Thyroid gland (tissue), 4 donors: ENCODE results near the gene TMEM200B. TPM values are rescaled to one million over a fixed set of nuclear protein-coding genes. Genes with fewer than 3 reads are reported as not detected.

Experiments
- DNase-seq, 2 donors: peaks; one replicate each; pipeline ENCODE4 v3.0.0-alpha.2; 2019
- H3K27ac ChIP-seq, 3 donors: fragments of 200-600 bp; sonication (generic); 1 replicate in 2 of 3; 2 replicates in 1 of 3; pipeline ENCODE4 v1.5.1; 2016 to 2019; ENCODE audit warnings: mild to moderate bottlenecking in 1 of 3, moderate library complexity in 1 of 3
- H3K27me3 ChIP-seq: fragments of 200-600 bp; sonication (generic); one replicate; pipeline ENCODE4 v1.5.1; 2019
- H3K36me3 ChIP-seq, 2 donors: fragments of 200-600 bp; sonication (generic); one replicate each; pipeline ENCODE4 v1.5.1; 2016 to 2019
- H3K4me1 ChIP-seq, 2 donors: fragments of 200-600 bp; sonication (generic); one replicate each; pipeline ENCODE4 v1.5.1; 2017 to 2019
- H3K4me3 ChIP-seq, 3 donors: fragments of 200-600 bp; sonication (generic); replicated peaks in 1 of 3; 1 replicate in 2 of 3; 2 replicates in 1 of 3; pipeline ENCODE4 v1.5.1; 2016; ENCODE audit warnings: mild to moderate bottlenecking in 1 of 3
- H3K9me3 ChIP-seq: fragments of 200-600 bp; sonication (generic); one replicate; pipeline ENCODE4 v1.5.1; 2017
- POLR2A ChIP-seq, 2 donors: fragments of 450-650 bp; IDR thresholded peaks; one replicate each; pipeline ENCODE4 v1.6.1; 2017; ENCODE audit warnings: antibody characterized with exemption in 2 of 2, mild to moderate bottlenecking in 2 of 2, moderate library complexity in 1 of 2
- WGBS, 2 donors: methylation state at CpG; one replicate each; pipeline ENCODE4 v1.1.5; 2017; 5-methylcytosine and 5-hydroxymethylcytosine counted together
- intact Hi-C: fragments of 100-400 bp; cut with DNase I; formaldehyde crosslinking; loops from one replicate; pipeline ENCODE4 v1.15.1; 2023
- total RNA-seq, 4 donors: library from RNA; depleted of rRNA; stranded (reverse); fragments of >200 nt; gene quantifications; one replicate each; pipeline ENCODE4 v1.2.3, GENCODE V29; 2016
- TF ChIP-seq, protein P1 (sequence below), 6 experiments: fragments of 200-600 bp in 3 of 6; fragments of 450-650 bp in 3 of 6; sonication (generic) in 3 of 6; IDR thresholded peaks; one replicate each; pipeline ENCODE4 v1.5.1; 2016 to 2019; ENCODE audit warnings: antibody characterized with exemption in 6 of 6, mild to moderate bottlenecking in 2 of 6, inconsistent platforms in 1 of 6, moderate library complexity in 1 of 6

TMEM200B gene
- total RNA-seq, 4 donors from 2014 or later: 1.9 to 8.2 (median 2.7) TPM

DNA sequence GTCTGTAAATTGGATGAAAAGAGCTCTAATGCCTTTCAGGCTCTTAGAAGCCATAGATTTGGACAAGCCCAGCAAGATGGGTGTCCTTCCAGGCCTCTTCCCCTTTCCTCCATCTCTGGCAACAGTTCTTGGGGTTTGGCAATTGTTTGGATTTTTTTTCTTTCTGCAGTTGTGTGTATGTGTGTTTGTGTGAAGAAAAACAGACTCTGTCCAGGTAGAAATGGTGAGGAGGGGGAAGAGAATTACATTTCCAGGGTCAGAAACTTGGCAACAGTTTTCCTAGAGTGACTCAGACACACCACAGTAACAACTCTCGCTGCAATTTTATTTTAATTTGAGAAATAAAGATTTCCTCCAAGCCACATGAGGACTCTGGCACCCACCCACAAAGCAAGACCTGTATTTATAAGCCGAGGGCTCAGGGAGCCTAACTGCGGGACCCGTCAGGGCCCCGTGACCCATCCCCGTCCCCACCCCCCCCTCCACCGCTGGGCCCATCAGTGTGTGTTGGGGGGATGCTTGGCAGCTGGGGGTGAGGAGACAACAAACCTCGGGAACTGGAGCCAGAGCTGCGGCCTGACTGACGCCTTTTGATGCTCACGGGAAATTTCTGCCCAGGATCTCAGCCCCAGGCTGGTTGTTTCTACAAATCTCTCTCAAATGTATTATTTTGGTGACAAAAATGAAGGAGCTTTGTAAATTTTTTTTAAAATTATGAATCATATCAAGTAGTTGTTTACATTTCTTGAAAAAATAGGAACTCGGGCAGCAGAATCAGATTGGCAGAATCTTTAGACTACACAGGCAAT, 4.4 kb downstream of the TMEM200B start:
- DNase-seq: no peak
- no peak overlapping the region for H3K27ac ChIP-seq

DNA sequence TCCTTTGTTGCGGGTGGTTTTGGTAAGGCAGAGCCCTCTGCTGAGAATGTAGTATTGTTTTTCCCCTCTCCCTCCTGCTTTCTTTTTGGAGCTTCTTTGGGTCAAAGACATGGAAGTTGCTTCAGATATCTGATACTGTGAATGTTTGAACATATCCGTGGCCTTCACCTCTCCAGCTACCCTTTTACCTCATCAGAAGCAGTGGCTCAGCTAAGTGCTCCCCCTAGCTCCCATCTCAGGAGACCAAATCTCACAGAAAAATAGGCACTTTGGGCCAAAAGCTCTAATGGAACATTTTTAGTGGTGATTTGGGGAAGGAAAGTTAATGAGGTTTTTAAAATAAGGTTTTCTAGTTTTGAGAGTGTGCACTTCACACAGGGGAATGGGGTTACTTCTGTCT, 6.3 kb downstream of the TMEM200B start:
- H3K36me3 ChIP-seq: peaks cover 8 to 10% of the 10 kb centered on the region in 2 donors
- H3K4me3 ChIP-seq: no peak overlapping the region
- peaks cover 7 to 8% of the 10 kb centered on the region in 2 donors for H3K4me1 ChIP-seq
- H3K27ac ChIP-seq: no peak overlapping the region
- intact Hi-C loops: no loop called here
- H3K9me3 ChIP-seq: no peaks in the 10 kb centered on the region
- TF ChIP-seq, protein P1, sequence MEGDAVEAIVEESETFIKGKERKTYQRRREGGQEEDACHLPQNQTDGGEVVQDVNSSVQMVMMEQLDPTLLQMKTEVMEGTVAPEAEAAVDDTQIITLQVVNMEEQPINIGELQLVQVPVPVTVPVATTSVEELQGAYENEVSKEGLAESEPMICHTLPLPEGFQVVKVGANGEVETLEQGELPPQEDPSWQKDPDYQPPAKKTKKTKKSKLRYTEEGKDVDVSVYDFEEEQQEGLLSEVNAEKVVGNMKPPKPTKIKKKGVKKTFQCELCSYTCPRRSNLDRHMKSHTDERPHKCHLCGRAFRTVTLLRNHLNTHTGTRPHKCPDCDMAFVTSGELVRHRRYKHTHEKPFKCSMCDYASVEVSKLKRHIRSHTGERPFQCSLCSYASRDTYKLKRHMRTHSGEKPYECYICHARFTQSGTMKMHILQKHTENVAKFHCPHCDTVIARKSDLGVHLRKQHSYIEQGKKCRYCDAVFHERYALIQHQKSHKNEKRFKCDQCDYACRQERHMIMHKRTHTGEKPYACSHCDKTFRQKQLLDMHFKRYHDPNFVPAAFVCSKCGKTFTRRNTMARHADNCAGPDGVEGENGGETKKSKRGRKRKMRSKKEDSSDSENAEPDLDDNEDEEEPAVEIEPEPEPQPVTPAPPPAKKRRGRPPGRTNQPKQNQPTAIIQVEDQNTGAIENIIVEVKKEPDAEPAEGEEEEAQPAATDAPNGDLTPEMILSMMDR (IDR thresholded peaks at IDR 0.05): no peak
- no peak for TF ChIP-seq POLR2A (IDR thresholded peaks at IDR 0.05)
- no peak for DNase-seq
- WGBS, 2 donors: 82 to 90% methylated on average over 2 of the region's 2 CpGs
- H3K27me3 ChIP-seq: peaks cover 7% of the 10 kb centered on the region

More for the DNA sequence above, 4.4 kb downstream of the TMEM200B start:
- TF ChIP-seq, protein P1 (IDR thresholded peaks at IDR 0.05): no peak
- no peak for TF ChIP-seq POLR2A (IDR thresholded peaks at IDR 0.05)
- Histone ChIP-seq H3K27me3 (peaks cover 7% of the 10 kb centered on the region), H3K4me1 (peaks cover 17 to 25% of the 10 kb centered on the region in 2 donors), H3K36me3 (peaks cover 0 to 10% of the 10 kb centered on the region in 2 donors), H3K4me3 (no peak overlapping the region), H3K9me3 (no peaks in the 10 kb centered on the region)
- 87 to 94% methylated on average over 12 of the region's 12 CpGs for WGBS, 2 donors
- intact Hi-C loops: no loop called here

DNA sequence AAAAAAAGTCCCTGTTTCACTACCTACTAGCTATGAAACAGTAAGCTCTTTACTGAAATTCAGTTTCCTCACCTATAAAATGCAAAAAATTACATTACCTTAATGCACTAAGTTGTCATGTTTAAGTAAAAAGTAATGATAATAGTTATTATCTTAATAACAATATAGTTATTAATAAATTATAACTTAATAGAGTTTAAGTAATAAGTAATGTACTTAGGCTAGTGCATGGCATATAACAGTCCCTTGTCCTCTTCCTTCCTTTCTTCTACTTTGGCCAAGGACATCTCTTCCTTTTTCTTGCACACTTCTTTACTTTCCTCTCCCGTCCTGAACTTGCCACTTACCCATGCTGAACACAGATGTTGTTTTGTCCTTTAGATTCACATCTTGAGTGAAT, 9.0 kb downstream of the TMEM200B start:
- no peak for TF ChIP-seq POLR2A (IDR thresholded peaks at IDR 0.05)
- TF ChIP-seq, protein P1 (IDR thresholded peaks at IDR 0.05): no peak
- H3K9me3 ChIP-seq: no peaks in the 10 kb centered on the region
- no peak overlapping the region for H3K27ac ChIP-seq
- no peak for DNase-seq
- H3K4me3 ChIP-seq: no peak overlapping the region
- H3K4me1 ChIP-seq: no peaks in the 10 kb centered on the region
- intact Hi-C loops: no loop called here
- WGBS, 2 donors: 97 to 100% methylated on average over 1 of the region's 1 CpG
- H3K36me3 ChIP-seq: peaks cover 12% of the 10 kb centered on the region in 2 donors
- H3K27me3 ChIP-seq: no peaks in the 10 kb centered on the region

DNA sequence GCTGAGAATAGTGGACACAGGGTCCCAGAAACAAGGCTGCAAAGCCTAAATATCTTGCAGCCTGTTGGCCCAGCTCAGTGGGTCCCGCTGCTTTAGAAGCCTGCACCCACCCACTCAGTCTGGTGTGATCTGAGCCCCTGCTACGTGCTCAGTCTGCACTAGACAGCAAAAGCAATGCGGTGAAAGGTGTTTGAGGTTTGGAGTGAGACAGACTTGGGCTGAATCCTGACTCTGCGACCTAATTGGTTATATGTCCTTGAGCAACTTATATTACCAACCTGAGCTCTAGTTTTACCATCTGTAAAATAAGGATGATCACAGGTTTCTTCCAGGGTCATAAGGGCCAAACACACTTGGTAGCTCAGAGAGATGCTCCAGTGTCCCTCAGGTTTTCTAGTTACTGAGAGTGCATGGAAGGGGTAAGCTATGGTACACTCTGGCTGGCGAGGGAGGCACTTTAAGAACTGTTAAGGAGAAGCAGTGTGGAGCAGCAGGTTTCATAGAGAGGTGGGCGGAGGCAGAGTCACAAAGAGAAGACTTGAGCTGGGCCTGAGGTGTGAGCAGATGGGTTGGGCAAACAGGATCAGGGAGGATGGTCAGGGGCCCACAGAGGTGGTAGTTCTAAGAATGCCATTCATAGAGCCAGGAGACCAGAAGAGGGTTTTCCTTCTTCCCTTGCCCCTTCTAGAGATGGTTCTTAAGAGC, 10.1 kb downstream of the TMEM200B start:
- no peaks in the 10 kb centered on the region for H3K27me3 ChIP-seq
- WGBS, 2 donors: 67 to 81% methylated on average over 4 to 6 of the region's 6 CpGs
- no peaks in the 10 kb centered on the region for H3K9me3 ChIP-seq
- intact Hi-C loops: no loop called here
- no peak for DNase-seq
- no peak overlapping the region for H3K27ac ChIP-seq
- H3K4me3 ChIP-seq: no peak overlapping the region
- TF ChIP-seq, protein P1 (IDR thresholded peaks at IDR 0.05): no peak
- TF ChIP-seq POLR2A (IDR thresholded peaks at IDR 0.05): no peak
- H3K36me3 ChIP-seq: peaks cover 14 to 20% of the 10 kb centered on the region in 2 donors
- no peaks in the 10 kb centered on the region for H3K4me1 ChIP-seq
